ENCODE results near the gene VPS37C. TPM values are rescaled to one million over a fixed set of nuclear protein-coding genes. Genes with fewer than 3 reads are reported as not detected.
"Not testable (repeated sequence)": the region's sequence is repeated elsewhere in the genome, so short reads cannot be mapped to it uniquely, and the experiment has no call there.

VPS37C gene
- polyA plus RNA-seq, 3 donors, result 20.7 to 22.6 (median 20.7) TPM

DNA sequence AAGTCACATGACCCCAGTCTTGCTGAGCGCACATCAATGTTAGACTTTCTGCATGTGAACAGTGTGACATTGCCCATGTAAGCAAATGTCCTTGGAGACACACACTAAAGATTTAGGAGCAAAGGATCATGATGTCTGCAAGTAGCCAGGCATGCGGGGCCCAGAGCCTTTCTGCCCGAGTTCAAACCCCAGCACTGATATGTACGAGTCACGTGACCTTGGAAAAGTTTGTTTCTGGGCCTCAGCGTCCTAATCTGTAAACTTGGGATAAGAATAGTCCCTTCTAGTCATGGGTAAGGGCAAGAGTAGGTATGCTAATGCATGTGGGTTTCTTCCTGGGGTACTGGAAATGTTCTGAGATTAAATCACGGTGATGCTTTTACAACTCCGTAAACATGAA is 25.3 kb upstream of the VPS37C start:
- no peak for DNase-seq

DNA sequence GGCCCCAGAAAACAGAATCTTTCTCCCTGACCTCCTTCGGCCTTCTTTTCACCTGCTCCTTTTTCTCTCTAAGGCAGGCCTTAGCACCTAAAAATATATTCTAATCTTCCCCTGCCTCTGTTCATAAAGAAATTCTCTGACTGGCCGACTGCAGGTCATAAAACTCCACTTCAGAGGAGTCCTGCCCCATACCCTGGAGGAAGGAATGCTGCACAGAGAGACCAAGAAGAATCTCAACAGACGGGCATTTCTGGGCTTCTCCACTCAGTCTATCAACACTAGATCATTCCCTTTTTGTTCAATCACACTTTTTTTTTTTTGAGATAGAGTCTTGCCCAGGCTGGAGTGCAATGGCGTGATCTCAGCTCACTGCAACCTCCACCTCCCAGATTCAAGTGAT is 22.4 kb upstream of the VPS37C start:
- no peak for DNase-seq

DNA sequence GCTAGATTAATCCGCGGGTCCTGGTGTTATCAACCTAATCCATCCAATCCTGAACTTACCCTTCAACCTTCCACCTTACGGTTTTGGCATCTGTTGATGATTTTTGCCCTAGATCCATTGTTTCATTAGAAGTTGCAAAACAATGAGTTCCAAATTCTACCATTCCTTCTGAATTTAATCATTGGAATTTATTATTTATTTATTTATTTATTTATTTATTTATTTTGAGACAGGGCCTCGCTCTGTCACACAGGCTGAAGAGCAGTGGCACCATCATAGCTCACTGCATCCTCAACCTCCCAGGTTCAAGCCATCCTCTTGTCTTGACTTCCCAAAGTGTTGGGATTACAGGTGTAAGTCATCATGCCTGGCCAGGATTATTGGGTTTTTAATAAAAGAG is 20.3 kb upstream of the VPS37C start:
- DNase-seq, result no peak

DNA sequence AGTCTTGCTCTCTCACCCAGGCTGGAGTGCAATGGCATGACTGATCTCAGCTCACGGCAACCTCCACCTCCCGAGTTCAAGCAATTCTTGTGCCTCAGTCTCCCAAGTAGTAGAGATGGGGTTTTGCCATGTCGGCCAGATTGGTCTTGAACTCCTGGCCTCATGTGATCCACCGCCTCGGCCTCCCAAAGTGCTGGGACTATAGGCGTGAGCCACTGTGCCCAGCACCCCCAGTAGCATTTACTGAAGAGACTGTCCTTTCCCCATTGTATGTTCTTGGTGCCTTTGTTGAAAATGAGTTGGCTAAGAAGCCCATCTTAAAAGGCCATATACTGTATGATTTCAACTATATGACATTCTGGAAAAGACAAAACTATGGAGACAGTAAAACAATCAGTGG is 19.0 kb upstream of the VPS37C start:
- DNase-seq, result not testable (repeated sequence)

DNA sequence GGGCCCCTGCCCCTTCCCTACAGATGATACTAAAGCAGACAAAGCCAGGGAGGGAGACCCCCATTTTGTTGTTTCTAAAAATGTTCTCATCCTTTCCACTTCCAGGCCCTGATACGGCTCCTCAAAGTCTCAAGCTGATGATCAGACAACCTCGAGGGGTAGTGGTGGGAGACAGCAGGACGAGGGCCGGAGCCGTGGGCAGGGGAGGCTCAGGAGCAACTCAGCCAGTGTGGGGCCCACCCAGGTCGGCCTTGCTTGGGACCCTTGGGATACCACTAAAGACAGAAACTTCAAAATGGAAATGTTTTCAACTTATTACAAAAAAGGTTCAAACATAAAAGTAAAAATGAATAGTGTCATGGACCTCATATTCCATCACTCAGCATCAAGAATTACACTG is 15.2 kb upstream of the VPS37C start:
- no peak for DNase-seq

DNA sequence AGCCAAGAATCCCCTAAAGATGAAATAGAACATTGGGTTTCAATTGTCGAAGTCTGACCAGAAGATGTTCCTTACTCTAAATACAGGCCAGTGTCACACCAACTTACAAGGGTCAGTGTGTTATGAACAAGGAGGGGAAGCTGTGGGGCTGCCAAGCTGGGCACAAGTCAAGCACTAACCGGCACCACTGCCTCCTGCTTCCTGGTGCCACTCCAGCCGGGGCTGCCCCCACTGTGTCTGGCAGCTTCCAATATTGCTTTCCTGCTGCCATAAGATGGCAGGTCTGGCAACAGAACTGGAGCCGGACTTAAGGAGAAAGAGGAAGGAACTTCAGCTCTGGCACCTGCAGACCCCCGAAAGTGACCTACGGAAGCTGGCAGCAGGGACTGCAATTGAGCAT is 13.7 kb upstream of the VPS37C start:
- DNase-seq, result no peak

DNA sequence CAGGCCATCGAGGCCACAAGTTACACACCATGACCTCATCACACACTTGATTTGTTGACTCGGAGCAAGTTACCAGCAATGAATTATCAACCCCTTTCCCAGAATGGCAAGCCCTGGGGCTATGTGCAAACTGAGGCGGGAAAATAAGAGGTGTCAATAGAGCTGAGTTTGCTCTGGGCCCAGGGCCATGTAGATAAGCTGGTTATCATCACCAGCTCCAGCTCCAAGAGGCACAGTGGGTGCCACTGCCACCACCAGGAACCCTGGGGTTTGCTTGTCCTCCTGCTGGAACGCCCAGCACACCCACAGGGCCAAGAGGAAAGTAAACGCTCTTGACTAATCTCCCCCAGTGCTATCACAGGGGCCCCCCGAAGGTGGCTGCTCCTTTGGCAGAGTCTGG is 13.0 kb upstream of the VPS37C start:
- no peak for DNase-seq

DNA sequence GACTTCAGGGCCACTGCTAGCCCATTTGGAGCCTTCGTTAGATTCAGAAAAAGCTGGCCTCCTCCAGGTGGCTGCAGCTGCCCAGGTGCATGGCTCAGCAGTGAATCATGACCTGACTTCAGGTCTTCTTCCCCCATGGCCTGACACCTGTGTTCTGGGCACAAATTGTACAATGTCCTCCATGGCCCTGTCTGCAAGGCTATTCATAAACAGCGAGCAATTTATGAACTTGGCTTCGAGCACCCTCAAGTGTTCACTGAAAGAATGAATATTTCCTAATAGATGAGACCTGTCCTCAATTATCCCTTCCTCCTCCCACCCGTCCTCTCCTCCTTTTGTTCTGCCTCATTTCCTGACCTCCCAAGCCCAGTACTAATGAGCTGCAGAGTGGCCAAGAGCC is 12.2 kb upstream of the VPS37C start:
- no peak for DNase-seq

DNA sequence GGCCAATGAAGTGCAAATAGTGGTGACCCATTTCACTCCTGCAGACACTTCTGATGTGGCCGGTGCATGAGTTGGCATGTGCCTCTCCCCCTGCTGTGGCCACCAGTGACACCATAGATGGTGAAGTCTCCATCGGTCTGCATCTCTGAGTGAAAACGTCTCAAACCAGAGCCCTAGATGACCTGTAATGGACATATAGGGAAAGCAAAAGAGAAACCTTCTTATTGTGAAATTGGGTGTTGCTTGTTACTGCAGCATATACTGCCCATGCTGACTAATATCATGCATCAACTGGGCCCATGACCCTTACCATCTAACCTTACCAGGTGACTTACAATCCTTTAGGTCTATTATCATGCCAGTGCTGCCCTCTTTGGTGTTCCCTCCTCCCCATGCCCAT is 11.7 kb upstream of the VPS37C start:
- no peak for DNase-seq

DNA sequence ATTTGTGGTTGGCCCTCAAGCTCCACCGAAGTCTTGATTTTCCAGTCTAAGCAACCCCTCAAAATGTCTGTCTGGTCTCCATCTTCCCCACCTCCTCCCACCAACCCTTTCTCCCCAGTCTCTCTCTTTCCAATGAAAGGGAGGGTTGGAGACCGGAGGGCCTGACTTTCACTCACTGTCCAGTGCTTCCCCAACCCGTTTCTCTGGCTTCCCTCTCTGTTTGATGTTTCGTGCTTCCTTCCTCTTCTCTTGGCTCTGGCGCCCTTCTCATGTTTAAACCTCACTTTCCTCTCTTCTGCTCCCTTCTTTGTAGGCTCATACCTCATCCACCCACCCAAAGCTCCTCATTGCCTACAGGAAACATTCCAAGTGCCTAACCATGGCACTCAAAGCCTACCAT is 11.1 kb upstream of the VPS37C start:
- DNase-seq, result no peak

DNA sequence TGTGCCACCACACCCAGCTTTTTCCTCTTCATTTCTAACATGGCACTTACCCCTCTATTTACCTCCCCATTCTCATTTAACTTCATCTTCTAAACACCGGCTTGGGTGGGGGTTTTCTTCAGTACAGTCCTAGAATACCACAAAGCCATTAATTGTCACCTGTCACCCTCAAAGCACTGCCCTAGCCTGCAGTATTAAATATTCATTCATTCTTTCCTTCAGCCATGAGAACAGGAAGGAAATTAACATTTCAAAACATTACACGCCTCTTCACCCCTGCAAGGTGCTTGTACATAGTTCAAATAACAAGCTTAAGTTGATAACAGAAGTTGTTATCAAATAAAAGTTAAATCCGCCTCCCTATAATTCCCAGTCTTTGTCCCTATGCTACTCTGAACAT is 10.7 kb upstream of the VPS37C start:
- no peak for DNase-seq

DNA sequence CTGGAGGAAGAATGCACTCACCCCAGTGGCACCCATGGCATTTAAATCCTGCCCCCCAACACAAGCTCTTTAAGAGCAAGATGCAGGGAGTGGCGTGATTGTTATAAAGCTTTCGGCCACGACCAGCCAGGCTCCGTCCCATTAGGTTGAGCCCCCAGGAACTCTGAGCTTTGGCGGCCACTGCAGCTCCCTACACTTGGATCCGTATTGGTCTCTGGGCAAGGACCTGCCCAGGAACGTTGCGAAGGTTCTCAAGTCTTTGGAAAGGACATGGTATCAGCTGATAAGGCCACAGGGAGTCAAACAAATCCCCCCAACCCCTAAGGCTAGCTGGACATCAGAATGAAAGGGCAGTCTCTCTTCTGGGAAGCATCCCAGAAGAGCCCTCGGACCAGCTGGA is 9.3 kb upstream of the VPS37C start:
- no peak for DNase-seq

DNA sequence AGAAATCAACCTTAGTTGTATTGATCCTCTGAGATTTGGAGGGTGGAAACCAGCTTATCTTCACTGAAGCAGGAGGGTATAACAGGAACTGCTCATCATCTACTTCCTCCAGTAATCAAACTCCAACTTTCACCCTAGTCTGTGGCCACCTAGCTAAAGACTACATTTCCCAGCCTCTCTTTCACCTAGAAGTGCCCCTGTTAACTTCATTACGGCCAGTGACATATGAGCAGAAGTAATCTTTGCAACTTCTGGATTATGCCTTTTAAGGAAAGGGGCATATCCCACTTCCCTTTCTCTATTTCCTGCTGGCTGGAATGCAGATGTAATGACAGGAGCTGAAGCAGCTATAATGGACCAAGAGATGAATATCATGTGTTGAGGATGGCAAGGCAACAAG is 7.6 kb upstream of the VPS37C start:
- DNase-seq, result no peak

DNA sequence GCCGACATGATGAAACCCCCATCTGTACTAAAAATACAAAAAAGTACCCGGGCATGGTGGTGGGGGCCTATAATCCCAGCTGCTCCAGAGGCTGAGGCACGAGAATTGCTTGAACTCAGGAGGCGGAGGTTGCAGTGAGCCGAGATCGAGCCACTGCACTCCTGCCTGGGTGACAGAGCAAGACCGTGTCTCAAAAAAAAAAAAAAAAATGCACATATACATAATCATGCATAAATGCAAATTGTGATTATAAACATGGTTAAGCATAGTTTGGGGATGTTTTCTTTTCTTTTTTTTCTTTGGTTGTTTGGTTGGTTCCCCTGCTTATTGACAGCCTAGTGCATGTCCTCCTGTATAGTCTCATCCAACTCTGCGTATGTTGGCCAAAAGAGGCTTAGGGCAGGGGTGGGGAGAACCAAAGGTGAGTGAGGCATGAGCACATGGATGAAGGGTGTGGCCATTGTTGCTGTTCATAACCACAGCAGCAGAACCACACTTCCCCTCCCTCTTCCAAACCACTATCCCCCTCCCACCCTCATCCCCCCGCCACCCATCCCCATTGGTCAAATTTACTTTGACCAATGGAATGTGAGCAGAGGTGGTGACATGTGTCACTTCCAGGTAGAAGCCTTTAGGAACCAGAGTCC is 6.9 kb upstream of the VPS37C start:
- DNase-seq, result no peak

DNA sequence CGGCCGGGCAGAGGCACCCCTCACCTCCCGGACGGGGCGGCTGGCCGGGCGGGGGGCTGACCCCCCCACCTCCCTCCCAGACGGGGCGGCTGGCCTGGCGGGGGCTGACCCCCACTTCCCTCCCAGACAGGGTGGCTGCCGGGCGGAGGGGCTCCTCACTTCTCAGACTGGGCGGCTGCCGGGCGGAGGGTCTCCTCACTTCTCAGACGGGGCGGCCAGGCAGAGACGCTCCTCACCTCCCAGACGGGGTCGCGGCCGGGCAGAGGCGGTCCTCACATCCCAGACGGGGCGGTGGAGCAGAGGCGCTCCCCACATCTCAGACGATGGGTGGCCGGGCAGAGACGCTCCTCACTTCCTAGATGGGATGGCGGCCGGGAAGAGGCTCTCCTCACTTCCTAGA is 5.1 kb upstream of the VPS37C start:
- DNase-seq, result not testable (repeated sequence)

DNA sequence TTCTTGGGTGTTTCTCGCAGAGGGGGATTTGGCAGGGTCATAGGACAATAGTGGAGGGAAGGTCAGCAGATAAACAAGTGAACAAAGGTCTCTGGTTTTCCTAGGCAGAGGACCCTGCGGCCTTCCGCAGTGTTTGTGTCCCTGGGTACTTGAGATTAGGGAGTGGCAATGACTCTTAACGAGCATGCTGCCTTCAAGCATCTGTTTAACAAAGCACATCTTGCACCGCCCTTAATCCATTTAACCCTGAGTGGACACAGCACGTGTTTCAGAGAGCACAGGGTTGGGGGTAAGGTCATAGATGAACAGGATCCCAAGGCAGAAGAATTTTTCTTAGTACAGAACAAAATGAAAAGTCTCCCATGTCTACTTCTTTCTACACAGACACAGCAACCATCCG is 4.6 kb upstream of the VPS37C start:
- DNase-seq, result not testable (repeated sequence)

DNA sequence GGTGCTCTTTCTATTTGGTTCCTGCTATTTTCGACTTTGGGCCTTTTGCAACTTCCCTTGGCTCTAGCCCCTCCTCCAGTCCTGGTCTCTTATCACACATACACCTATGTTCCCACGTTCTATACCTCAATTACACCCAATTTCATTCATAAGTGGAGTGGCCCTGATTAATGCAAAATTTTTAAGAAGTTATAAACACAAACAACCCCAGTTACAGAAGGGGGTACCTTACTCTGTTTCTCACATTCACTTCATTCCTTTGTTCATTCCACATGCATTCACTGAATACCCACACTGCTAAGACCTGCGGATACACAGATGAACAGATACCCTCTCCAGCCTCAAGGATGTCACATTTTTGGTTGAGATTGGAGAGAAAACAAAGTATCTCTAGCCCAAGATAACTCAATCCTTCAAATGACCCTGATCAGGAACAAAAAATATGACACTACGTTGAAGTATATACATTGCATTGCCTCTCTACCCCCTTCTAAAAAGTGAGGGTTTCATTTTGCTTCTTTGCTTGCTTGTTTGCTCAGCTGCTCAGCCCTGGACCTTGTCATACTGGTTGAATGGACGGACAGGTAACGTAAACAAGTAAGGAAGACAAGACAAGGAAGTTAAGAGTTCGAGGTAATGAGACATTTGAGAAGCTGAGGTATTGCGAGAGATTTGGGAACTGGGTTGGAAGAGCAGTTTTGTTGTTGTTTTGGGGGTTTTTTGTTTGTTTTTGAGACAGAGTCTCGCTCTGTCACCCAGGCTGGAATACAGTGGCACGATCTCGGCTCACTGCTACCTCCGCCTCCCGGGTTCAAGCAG is 3.6 kb upstream of the VPS37C start:
- DNase-seq, result no peak

DNA sequence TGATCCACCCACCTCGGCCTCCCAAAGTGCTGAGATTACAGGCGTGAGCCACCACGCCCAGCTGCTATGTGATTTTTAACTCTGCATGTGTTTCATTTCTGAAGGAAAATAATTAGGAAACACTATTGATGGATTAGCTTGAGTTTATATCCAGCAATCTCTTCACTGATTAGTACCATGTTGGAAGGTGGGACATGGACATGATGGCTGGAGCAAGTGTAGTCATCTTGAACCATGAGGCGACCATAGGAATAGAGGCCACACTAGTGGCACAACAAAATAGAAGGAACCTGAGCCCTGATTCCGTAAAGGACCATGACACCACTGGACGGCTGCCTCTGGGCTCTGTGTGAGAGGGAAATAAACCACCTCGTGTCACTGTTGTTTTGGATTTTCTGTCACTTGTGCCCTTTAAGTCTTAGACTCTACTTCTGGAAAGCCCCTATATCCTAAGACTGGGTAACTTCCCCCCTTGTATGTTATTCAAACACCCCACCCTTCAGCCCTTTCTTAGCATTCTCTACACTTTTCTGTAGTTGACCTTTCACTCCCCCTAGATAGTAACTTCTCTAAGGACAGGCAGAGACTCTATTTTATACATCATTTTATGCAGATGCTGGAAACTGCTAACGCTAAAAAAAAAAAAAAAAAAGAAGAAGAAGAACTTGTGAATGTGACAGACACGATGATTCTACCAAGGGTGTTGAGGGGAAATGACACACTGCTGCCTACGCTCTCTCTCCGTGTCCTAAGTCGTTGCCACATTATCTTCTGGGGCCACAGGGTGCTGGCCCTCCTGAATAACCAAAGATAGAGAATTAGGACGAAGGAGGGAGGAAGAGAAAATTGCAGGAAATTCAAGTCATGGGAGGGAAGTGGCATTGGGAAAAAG is 2.7 kb upstream of the VPS37C start:
- DNase-seq, result no peak

DNA sequence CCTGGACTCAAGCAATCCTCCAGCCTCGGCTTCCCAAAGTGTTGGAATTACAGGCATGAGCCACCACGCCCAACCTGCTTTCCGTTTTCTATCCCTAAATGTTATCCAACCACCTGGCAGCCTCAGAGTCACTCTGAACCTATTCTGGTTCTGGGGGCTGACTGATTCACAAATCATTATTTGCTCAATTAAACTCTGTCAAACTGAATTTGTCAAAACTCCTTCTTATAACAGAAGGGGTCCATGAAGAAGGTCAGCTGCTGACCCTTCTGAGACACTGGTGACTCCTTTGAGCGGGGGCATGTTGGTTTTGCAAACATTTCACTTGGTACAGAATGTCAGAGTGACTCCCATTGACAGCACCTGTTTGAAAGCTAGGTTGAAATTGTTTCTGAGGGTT is 1.8 kb upstream of the VPS37C start:
- no peak for DNase-seq

DNA sequence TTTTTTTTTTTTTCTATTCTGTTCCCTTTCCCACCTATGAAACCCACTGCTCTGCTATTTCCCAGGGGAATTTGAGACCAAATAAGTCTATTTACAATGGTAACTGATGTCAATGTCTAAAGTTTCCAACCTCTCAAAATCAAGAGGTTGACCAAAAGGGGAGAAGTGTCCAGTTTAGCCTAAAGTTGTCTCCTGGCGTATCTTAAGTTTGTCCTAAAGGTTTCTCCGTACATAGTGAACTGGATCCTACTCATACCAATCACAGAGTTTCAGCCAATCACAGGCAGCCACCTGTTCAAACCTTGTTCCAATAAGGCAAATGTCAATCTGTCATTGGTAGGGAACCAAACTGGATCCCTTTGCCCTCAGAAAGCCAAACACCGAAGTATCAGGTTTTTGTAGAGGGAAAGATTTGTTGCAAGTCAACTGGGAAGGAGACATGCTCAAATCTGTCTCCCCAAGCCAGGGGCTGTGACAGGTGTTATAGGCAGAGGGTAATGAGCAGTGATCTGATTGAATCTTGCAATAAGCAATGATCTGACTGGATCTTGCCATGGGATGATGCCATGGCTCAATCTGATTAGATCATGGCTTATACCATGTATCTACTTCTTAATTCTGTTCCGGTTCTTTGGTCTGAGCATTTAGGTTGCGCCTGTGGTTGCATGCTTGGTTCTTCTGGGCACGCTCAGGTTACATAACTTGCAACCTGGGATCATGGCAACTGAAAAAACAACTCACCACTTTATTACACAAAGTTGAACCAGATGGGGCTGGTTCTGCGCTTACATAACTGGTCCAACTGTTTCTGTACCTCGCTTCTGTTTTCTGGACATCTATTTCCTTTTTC is 1.1 kb upstream of the VPS37C start:
- no peak for DNase-seq

DNA sequence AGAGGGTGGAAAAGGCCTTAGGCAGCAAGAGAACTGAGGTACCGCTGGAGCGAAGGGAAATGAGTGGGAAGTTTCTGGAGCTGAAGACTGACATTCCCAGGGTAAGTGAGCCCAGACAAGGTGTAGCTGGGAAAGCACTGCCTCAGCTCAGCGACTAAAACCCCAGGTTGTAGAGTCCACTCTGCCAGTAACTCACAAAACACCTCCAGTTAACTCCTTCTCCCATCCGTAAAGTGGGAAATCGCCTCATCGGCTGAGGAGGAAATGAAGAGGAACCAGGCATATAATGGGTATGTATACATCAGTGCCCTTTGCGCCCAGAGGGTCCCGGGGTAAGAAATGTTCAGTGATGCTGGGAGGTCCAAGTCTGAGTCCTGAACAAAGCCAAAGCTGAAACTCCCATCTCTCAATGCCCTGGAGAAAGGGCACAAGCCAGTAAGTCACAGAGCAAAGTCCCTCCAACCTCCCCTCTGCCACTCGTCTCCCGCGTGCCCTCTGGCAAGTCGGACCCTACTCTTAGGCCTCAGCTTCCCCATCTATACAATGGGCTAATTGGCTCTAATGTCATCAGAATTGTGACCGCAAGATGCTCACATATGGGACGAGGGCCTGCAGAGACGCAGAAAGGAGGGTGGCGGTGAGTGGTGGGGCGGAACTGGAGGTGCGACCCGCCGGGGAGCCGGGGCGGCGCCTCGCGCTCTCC is 588 bp downstream of the VPS37C start:
- DNase-seq, result no peak
